ENCODE results near the gene RPS19.

GRCh38 chr19:41886761-41887710 lies 27.0 kb downstream of the RPS19 start:
- TF ChIP-seq SRF (IDR thresholded peaks at IDR 0.05; ENCODE audit: low read depth): no peak
- TF ChIP-seq CTCF (IDR thresholded peaks at IDR 0.05 in 2 of 3, conservative IDR thresholded peaks at IDR 0.05 in 1 of 3; ENCODE audit: borderline replicate concordance in 1 of 3, insufficient read depth in 1 of 3, low read depth in 2 of 3, low read length in 2 of 3): no peak

All from HCT116 (cell line).